GM19043 (cell line): ENCODE measurements around the gene SMCP.
A peak's percentile ranks its signal among the peaks of the same experiment; 100 is the strongest.

Experiments used
- ATAC-seq: cut with Tn5 transposase; IDR thresholded peaks from one replicate; pipeline ENCODE4 v1.9.1; 2021; ENCODE audit warnings: low read depth; ENCODE audit not compliant: unreplicated experiment

The SMCP gene

DNA sequence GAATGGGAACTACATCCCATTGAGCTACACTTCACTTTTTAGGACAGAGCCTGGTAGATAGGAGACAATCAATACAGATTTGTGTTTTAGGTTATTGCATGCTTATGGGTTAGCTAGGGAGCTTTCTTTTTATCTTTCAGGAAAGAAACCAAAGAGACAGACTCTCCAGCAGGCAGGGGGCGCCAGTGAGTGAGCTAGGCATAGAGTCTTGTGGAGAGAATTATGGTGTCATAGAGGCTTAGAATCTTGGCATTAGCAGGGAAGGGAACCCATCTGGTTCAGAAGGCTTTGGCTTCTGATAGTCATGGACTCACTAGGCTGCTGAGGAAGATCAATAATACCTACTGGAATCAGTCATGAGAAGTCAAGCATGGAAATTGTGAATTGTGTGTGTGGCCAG is at the start of gene SMCP:
Gene SMCP (plus strand): TSS at position 281 of the 400 bp plus-strand sequence. CDS start 6,101 bp downstream, outside the sequence.
- no peak for ATAC-seq

- no peak for ATAC-seq
Observed at GRCh38 chr1:152836870-152837269, 41.3 kb upstream of the SMCP start.

GRCh38 chr1:152842556-152842955 is 35.6 kb upstream of the SMCP start, which contains the start of gene LCE6A:
TSS of gene LCE6A (plus strand) at chr1:152842856. CDS start at chr1:152843521, 665 bp downstream.
- ATAC-seq: no peak

DNA sequence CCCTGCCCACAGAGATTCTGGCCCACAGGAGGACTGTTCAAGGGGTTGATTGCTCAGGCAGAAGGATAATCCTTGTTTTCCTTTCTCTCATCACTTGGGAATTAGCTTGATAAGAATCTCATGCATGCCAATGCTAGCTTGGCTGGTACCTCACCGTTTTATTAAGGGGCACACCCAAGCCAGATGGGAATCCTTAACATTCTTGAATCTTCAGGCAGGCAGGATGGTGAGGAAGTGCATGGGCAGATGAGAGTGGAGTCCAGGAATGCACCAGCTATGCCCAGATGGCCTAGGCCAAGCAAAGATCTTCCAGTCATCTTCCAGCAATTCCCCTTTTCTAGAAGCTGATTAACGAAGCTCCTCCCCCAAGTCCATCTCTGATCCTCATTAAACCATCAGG is 22.5 kb upstream of the SMCP start:
- ATAC-seq: no peak

DNA sequence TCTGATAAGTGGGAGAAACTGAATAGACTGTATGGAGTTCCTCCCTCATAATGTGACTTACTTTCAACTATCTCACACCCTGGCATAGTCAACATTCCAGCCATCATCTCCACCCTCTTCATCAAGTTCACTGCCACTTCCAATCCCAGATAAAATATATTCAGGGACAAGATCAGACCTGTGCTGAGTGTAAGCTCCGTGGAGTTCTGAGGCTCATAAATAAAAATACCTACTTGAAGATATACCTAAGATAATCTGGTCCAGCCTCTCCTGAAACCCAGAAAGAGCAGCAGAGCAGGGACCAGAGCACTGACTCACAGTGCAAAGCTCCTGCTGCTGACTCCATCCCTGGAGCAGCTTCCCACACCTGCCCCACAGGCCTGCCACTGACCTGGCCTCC is 20.1 kb upstream of the SMCP start:
- ATAC-seq: no peak

DNA sequence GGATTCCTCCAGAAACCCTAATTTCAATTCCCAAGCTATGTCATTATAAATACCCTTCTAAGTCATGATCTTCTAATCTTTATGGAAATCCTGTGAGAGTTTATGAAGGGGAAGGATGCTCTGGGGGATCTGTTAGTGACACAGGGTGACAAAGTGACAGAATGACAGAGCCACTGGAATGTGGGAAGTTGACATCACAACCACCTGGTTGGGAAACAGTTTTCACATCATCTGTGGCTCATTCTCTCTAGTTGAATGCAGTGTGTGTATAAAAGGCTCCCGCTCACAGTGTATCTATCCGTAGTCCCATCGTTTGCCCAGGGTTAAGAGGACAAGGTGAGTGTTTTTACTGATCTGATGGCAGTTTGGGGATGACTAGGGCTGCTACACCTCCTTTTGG is 18.4 kb upstream of the SMCP start, which contains the start of gene LCE7A:
Gene LCE7A (plus strand): TSS at position 301 of the 400 bp plus-strand sequence. CDS start 702 bp downstream, outside the sequence.
- ATAC-seq: no peak

DNA sequence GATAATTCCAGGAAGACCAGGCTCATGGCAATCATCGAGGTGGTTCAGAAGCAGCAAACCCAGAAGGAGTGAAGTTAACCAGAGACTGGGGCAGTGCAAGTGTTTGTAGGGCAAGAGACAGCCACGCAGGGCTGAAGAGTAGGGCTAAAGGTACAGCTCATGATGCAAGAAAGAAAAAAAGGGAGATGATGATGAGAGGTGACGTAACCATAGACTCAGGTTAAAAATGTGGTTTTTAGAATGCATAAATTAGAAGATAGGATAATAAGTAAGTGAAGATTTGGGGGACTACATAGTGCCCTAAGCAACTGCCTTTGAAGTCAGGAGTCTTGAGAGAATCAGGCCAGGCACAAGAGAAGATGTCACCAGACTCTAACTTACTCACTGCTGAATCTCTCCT is 18.0 kb upstream of the SMCP start:
- ATAC-seq: no peak

- no peak for ATAC-seq
Observed at GRCh38 chr1:152861374-152861773, 16.7 kb upstream of the SMCP start.

GRCh38 chr1:152864443-152864842 is 13.7 kb upstream of the SMCP start:
- no peak for ATAC-seq

DNA sequence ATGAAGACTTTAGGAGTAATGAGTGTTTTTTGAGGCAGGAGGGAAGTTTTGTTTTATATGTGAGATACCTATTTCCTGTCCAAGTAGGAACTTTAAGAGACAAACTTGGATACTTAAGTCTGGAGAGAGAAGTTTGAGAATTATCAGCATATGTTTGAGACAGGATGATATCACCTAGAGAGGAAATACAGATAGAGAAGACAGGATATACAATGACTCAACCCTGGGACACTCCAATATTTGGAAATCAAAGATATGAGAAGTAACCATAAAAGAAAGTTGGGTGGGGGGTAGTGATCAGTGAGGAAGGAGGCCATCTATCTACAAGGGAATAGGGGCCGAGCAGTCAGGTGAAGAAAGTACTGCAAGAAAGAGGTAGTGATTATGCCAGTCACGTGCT is 11.8 kb upstream of the SMCP start:
- ATAC-seq: no peak

DNA sequence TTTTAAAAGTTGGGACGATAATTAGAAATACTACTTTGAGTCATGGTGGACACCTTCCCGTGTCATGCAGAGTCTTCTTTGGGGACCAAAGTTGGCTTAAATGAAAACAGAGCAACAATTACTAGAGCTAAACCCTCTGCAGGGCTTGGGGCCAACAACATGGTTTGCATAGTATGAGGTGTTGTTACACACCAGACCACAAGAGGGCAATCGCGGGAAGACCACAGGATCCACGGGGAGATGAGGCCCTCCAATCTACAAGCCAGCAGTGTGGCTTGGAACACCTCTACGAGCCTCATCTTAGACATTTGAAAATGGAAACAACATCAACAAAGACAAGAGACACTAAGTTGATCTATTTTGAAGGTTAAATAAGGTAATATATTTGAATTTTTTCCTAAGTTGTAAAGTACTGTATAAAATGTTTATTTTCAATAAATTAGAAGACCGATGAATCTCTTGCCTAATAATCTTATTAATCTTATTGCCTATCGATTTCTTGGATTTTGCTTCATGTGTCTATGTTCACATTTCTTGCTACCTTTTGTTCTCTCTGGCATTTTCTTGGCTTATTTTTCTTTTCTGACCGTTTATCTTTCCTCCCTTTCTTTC is 8.2 kb upstream of the SMCP start:
- ATAC-seq: peak; percentile 89

DNA sequence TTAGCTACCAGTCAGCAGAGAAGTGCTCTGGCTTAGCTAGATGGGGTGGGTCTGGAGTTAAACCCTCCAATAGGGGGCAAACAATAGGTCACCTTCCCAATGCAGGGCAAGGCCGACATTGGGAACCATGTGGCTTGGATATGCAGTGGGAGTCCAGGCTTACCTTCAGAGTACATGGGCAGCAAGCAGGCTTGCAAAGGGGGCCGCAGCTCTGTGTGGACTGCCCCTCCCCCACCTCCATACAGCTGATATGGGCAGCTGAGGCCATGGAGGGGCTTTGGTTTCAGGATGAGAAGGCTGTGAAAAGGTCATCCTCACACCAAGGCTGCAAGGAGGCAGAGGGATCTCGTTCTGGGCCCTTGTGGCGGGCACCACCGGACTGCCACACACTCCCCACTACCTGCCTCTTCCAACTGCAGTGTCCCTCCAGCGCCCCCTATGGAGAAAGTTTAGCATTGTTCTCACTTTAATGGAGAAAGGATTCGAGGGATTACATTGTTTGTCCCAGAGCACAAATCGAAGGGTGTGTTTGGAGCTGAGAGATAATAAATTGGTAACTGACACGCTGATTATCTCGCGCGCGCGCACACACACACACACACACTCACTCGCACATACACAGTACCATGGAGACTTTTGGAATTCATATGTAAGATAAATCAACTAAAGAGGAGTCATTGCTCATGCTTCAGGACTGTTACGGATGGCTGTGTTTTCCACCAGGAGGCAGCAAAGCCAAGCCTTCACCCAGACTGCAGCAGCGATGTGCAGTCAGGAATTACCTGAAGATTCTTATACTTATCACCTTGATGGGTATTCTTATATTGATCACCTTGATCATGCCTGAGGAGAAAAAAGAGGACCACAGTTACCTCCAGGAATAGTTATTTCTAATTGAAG is 7.0 kb upstream of the SMCP start:
- no peak for ATAC-seq

DNA sequence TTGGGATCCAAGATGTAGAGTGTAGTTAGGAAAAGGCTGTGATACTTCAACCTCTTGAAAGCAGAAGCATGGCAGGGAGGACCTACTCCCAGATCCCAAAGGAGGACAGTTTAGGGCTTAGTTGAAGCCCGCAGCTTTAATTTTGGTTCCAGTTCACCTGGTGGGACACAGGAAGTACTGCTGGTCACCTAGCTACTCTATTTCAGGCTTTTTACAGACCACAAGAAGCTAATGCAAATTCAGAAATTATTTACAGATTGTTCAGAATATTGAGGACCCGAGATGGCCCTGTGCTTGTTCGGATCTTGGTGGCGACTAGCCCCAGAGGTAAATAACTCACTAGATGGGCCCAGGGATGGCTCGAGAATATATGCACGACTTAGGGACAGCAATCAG is 6.4 kb upstream of the SMCP start:
- ATAC-seq: no peak

GRCh38 chr1:152873495-152873894 is 4.6 kb upstream of the SMCP start:
- no peak for ATAC-seq

- no peak for ATAC-seq
Observed at GRCh38 chr1:152876827-152877226, 1.3 kb upstream of the SMCP start.

- ATAC-seq: no peak
Observed at GRCh38 chr1:152879559-152880198, 1.6 kb downstream of the SMCP start.

GRCh38 chr1:152880316-152880715 is 2.2 kb downstream of the SMCP start:
- ATAC-seq: no peak

DNA sequence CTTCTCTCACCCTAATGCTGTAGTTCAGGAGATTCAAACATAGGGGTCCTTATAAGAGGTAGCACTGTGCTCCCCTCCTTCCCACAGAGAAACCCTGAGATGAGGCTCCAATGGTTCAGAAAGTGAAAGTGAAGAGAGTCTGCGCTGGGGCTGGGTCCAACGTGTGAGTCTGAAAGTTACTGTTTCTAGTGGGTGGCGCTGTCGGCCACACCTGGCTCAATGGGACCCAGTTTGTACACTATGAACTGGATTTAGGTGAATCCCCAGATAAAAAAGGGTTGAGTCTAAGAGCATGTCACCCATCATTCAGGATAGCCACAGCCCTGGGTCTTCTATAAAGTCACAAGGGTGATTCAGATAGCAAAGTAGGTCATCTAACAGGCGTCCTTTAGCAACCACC is 2.8 kb downstream of the SMCP start:
- ATAC-seq: no peak

DNA sequence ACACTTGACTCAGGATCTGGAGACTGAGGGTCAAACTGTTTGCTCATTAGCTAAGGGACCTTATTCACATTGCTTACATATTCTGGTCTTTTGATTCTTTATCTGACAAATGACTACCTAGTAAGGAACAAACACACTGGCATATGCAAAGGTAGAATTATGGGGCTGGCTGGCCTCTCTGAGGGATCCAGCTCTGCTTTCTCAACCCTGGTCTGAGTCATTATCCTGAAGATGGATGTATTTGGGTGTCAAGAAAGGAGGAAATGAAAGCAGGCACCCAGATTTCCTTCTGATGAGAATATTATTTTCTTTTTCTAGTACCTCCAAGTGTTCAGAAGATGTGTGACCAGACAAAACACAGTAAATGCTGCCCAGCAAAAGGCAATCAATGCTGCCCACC is 6.0 kb downstream of the SMCP start:
- ATAC-seq: no peak

GRCh38 chr1:152884506-152884905 is 6.4 kb downstream of the SMCP start:
- ATAC-seq: no peak

- no peak for ATAC-seq
Observed at GRCh38 chr1:152884966-152885624, 7.0 kb downstream of the SMCP start.
